WTC11 (cell line): ENCODE results near the gene ARHGAP6. TPM values are rescaled to one million over a fixed set of nuclear protein-coding genes. Genes with fewer than 3 reads are reported as not detected.

Experiments used
- ATAC-seq: fragments of 200-7000 bp; cut with Tn5 transposase; 2 replicates; pipeline ENCODE4 v1.10.0; 2021; ENCODE audit warnings: mild to moderate bottlenecking, moderate library complexity
- CTCF ChIA-PET: fragments of 300-600 bp; sonication (Branson Sonifier 250); formaldehyde crosslinking; loops from one replicate; lab custom pipeline; 2021; ENCODE audit warnings: antibody characterized with exemption; lab: Charles Lee
- POLR2A ChIA-PET: fragments of 350-600 bp; sonication (Branson Sonifier 250); formaldehyde crosslinking; loops from one replicate; lab custom pipeline; 2021; ENCODE audit warnings: antibody characterized with exemption; lab: Charles Lee
- DNase-seq: peaks from one replicate; pipeline ENCODE4 v3.0.0; 2021; ENCODE audit warnings: low spot score
- H3K27ac Mint-ChIP-seq: 2 replicates; pipeline ENCODE4 v1.8.0; 2021; ENCODE audit warnings: mixed read lengths
- H3K27me3 Mint-ChIP-seq: 2 replicates; pipeline ENCODE4 v1.8.0; 2021; ENCODE audit warnings: low read depth, mild to moderate bottlenecking, moderate library complexity, mixed read lengths
- H3K36me3 Mint-ChIP-seq: 2 replicates; pipeline ENCODE4 v1.8.0; 2021; ENCODE audit warnings: mixed read lengths
- H3K4me1 Mint-ChIP-seq: 2 replicates; pipeline ENCODE4 v1.8.0; 2022; ENCODE audit warnings: mixed read lengths
- H3K4me3 Mint-ChIP-seq: 2 replicates; pipeline ENCODE4 v1.8.0; 2021; ENCODE audit warnings: mild to moderate bottlenecking, moderate library complexity, mixed read lengths
- H3K9me3 Mint-ChIP-seq: 2 replicates; pipeline ENCODE4 v1.8.0; 2021; ENCODE audit warnings: mixed read lengths
- ATF1 ChIP-seq: sonication (generic); formaldehyde crosslinking; IDR thresholded peaks from 2 replicates; pipeline ENCODE4 v1.8.1; 2023; ENCODE audit warnings: mild to moderate bottlenecking, moderate library complexity, missing genetic modification reagents
- CBFB ChIP-seq: sonication (generic); formaldehyde crosslinking; IDR thresholded peaks from 2 replicates; pipeline ENCODE4 v1.8.1; 2022; ENCODE audit warnings: mild to moderate bottlenecking, low read depth, missing genetic modification reagents
- CREM ChIP-seq: sonication (generic); formaldehyde crosslinking; IDR thresholded peaks from 2 replicates; pipeline ENCODE4 v1.8.1; 2022; ENCODE audit warnings: mild to moderate bottlenecking, missing genetic modification reagents, moderate library complexity
- ELF4 ChIP-seq: sonication (generic); formaldehyde crosslinking; IDR thresholded peaks from 2 replicates; pipeline ENCODE4 v1.8.1; 2022; ENCODE audit warnings: low read depth, mild to moderate bottlenecking, moderate library complexity, missing genetic modification reagents
- EMX1 ChIP-seq: fragments of 250-450 bp; sonication (Bioruptor Pico); IDR thresholded peaks from 2 replicates; pipeline ENCODE4 v1.8.0; 2021; ENCODE audit warnings: mild to moderate bottlenecking
- HMGA2 ChIP-seq: fragments of 250-450 bp; sonication (Bioruptor Pico); IDR thresholded peaks from 2 replicates; pipeline ENCODE4 v1.4.0; 2021; ENCODE audit warnings: mild to moderate bottlenecking, moderate library complexity
- MXD4 ChIP-seq: fragments of 250-450 bp; sonication (Bioruptor Pico); IDR thresholded peaks from 2 replicates; pipeline ENCODE4 v1.8.0; 2021; ENCODE audit warnings: mild to moderate bottlenecking, moderate library complexity, borderline replicate concordance
- NFE2L1 ChIP-seq: sonication (generic); formaldehyde crosslinking; IDR thresholded peaks from 2 replicates; pipeline ENCODE4 v1.8.1; 2023; ENCODE audit warnings: missing genetic modification reagents
- OVOL2 ChIP-seq: fragments of 250-450 bp; sonication (Bioruptor Pico); IDR thresholded peaks from 2 replicates; pipeline ENCODE4 v1.9.0; 2021; ENCODE audit warnings: mild to moderate bottlenecking, borderline replicate concordance
- RELA ChIP-seq: sonication (generic); formaldehyde crosslinking; IDR thresholded peaks from 2 replicates; pipeline ENCODE4 v1.8.1; 2022; ENCODE audit warnings: missing genetic modification reagents, mild to moderate bottlenecking, borderline replicate concordance
- SMAD3 ChIP-seq: sonication (generic); formaldehyde crosslinking; IDR thresholded peaks from 2 replicates; pipeline ENCODE4 v1.8.0; 2022; ENCODE audit warnings: missing genetic modification reagents, mild to moderate bottlenecking, borderline replicate concordance
- SP1 ChIP-seq: sonication (generic); formaldehyde crosslinking; conservative IDR thresholded peaks from 2 replicates; pipeline ENCODE4 v1.8.1; 2022; ENCODE audit warnings: missing genetic modification reagents
- ZNF121 ChIP-seq: sonication (generic); formaldehyde crosslinking; IDR thresholded peaks from 2 replicates; pipeline ENCODE4 v1.8.0; 2023; ENCODE audit warnings: missing genetic modification reagents
- ZNF317 ChIP-seq: sonication (generic); formaldehyde crosslinking; IDR thresholded peaks from 2 replicates; pipeline ENCODE4 v1.8.1; 2023; ENCODE audit warnings: low read depth, mild to moderate bottlenecking, moderate library complexity, missing genetic modification reagents, borderline replicate concordance
- ZNF423 ChIP-seq: fragments of 250-450 bp; sonication (Bioruptor Pico); IDR thresholded peaks from 2 replicates; pipeline ENCODE4 v2.1.2; 2022; ENCODE audit warnings: mild to moderate bottlenecking, moderate library complexity
- ZNF671 ChIP-seq: fragments of 250-450 bp; sonication (Bioruptor Pico); IDR thresholded peaks from 2 replicates; pipeline ENCODE4 v1.8.0; 2021; ENCODE audit warnings: mild to moderate bottlenecking
- total RNA-seq: library from RNA; stranded (reverse); gene quantifications from 3 replicates; pipeline ENCODE4 v1.2.3, GENCODE V29; 2021
- TF ChIP-seq, protein P1 (sequence below): sonication (generic); formaldehyde crosslinking; IDR thresholded peaks from 2 replicates; pipeline ENCODE4 v1.8.0; 2022; ENCODE audit warnings: mild to moderate bottlenecking, missing genetic modification reagents
- TF ChIP-seq, protein P2 (sequence below): sonication (generic); formaldehyde crosslinking; IDR thresholded peaks from 2 replicates; pipeline ENCODE4 v1.8.1; 2022; ENCODE audit warnings: low read depth, mild to moderate bottlenecking, moderate library complexity, missing genetic modification reagents, borderline replicate concordance
- TF ChIP-seq, protein P3 (sequence below): sonication (generic); formaldehyde crosslinking; IDR thresholded peaks from 2 replicates; pipeline ENCODE4 v1.8.0; 2022; ENCODE audit warnings: mild to moderate bottlenecking, missing genetic modification reagents
- TF ChIP-seq, protein P4 (sequence below): sonication (generic); formaldehyde crosslinking; IDR thresholded peaks from 2 replicates; pipeline ENCODE4 v1.8.0; 2022; ENCODE audit warnings: mild to moderate bottlenecking, missing genetic modification reagents
- TF ChIP-seq, protein P5 (sequence below): fragments of 250-450 bp; sonication (Bioruptor Pico); IDR thresholded peaks from 2 replicates; pipeline ENCODE4 v1.9.0; 2021; ENCODE audit warnings: mild to moderate bottlenecking
- TF ChIP-seq, protein P6 (sequence below): fragments of 250-450 bp; sonication (Bioruptor Pico); conservative IDR thresholded peaks from 2 replicates; pipeline ENCODE4 v1.9.0; 2021; ENCODE audit warnings: mild to moderate bottlenecking
- TF ChIP-seq, protein P7 (sequence below): fragments of 250-450 bp; sonication (Bioruptor Pico); IDR thresholded peaks from 2 replicates; pipeline ENCODE4 v1.8.0; 2021; ENCODE audit warnings: mild to moderate bottlenecking

ARHGAP6 gene
- total RNA-seq, 1 experiment from 2014 or later: 1.0 TPM

DNA sequence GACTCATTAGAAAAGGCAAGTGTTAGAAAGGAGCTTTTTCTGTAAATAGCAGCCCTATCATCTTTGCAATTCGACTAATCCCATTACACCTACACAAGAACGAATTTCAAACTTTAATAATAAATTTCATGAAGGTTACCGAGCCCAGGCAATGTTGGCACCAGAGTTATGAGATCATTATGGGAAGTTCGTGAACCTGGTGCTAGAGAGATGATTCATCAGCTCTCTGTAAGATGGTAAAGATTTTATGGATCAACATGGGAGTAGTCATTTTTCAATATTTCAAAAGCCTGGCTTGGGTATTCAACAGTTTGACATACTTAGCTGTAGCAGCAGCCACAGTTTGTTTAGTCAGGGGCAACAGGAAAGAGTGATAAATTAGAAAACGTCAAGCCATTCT is 336.7 kb downstream of the ARHGAP6 start (continued):
- TF ChIP-seq MXD4 (CRISPR knock-in tag) (no peak), OVOL2 (CRISPR knock-in tag) (no peak), CREM (CRISPR knock-in tag) (no peak), EMX1 (CRISPR knock-in tag) (no peak), ZNF671 (CRISPR knock-in tag) (no peak)
- TF ChIP-seq, protein P1, sequence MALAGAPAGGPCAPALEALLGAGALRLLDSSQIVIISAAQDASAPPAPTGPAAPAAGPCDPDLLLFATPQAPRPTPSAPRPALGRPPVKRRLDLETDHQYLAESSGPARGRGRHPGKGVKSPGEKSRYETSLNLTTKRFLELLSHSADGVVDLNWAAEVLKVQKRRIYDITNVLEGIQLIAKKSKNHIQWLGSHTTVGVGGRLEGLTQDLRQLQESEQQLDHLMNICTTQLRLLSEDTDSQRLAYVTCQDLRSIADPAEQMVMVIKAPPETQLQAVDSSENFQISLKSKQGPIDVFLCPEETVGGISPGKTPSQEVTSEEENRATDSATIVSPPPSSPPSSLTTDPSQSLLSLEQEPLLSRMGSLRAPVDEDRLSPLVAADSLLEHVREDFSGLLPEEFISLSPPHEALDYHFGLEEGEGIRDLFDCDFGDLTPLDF (CRISPR knock-in tag): no peak

DNA sequence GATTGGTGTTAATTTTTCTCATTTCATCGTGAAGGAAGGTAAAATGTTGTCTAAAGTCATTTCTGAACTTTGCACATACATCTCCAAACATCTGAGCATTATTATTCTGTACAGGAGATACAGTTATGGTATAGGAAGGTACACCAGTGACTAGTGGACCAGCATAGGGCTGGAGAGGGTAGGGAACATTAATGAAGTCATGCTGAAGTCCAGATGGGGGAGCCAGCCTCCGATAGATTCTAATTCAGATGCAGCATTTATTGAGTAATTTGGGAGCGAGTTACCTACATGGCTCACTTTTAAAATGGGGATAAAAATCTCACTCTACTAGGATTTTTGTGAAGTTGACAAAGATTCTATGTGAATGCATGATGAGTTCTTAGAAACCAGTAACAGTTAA is 337.6 kb downstream of the ARHGAP6 start:
- POLR2A ChIA-PET: no interaction called here
- Mint-ChIP-seq H3K27ac (no peak overlapping the region), H3K36me3 (no peaks in the 10 kb centered on the region), H3K4me3 (no peak overlapping the region), H3K4me1 (no peaks in the 10 kb centered on the region), H3K9me3 (peaks cover 3% of the 10 kb centered on the region; the same call in 1 of the 2 replicates)
- ATAC-seq: no peak
- DNase-seq: no peak
- TF ChIP-seq NFE2L1 (no peak), ZNF121 (CRISPR knock-in tag) (no peak), ZNF317 (CRISPR knock-in tag) (no peak), ATF1 (CRISPR knock-in tag) (no peak), ELF4 (no peak)
- TF ChIP-seq, protein P2, sequence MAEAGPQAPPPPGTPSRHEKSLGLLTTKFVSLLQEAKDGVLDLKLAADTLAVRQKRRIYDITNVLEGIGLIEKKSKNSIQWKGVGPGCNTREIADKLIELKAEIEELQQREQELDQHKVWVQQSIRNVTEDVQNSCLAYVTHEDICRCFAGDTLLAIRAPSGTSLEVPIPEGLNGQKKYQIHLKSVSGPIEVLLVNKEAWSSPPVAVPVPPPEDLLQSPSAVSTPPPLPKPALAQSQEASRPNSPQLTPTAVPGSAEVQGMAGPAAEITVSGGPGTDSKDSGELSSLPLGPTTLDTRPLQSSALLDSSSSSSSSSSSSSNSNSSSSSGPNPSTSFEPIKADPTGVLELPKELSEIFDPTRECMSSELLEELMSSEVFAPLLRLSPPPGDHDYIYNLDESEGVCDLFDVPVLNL (CRISPR knock-in tag): no peak
- TF ChIP-seq, protein P3, sequence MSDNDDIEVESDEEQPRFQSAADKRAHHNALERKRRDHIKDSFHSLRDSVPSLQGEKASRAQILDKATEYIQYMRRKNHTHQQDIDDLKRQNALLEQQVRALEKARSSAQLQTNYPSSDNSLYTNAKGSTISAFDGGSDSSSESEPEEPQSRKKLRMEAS (CRISPR knock-in tag): no peak
- TF ChIP-seq, protein P4, sequence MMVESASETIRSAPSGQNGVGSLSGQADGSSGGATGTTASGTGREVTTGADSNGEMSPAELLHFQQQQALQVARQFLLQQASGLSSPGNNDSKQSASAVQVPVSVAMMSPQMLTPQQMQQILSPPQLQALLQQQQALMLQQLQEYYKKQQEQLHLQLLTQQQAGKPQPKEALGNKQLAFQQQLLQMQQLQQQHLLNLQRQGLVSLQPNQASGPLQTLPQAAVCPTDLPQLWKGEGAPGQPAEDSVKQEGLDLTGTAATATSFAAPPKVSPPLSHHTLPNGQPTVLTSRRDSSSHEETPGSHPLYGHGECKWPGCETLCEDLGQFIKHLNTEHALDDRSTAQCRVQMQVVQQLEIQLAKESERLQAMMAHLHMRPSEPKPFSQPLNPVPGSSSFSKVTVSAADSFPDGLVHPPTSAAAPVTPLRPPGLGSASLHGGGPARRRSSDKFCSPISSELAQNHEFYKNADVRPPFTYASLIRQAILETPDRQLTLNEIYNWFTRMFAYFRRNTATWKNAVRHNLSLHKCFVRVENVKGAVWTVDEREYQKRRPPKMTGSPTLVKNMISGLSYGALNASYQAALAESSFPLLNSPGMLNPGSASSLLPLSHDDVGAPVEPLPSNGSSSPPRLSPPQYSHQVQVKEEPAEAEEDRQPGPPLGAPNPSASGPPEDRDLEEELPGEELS: no peak
- TF ChIP-seq, all 79 proteins: peak for 0
- peaks cover 3% of the 10 kb centered on the region; the same call in 1 of the 2 replicates for H3K27me3 Mint-ChIP-seq
- CTCF ChIA-PET: no interaction called here

DNA sequence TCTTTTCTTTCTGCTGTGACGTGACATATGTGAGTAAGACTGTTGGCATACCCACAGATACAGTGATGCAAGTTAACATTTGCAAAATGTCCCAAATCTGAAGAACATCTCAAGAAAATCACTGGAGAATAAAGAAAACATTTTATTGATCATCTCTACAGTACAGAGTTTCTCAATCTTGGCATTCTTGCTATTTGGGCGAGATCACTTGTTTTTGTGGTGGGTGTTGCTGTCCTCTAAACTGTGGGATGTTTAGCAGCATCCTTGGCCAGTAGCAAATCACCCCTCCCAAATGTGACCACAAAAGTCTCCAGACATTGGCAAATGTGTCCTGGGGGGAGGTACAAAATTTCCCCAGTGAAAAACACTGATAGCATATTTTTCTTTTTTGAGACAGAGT is 343.7 kb downstream of the ARHGAP6 start:
- ChIA-PET CTCF (no interaction called here), POLR2A (no interaction called here)
- DNase-seq: no peak
- no peak for ATAC-seq
- H3K27ac Mint-ChIP-seq: no peak overlapping the region
- no peaks in the 10 kb centered on the region for H3K36me3 Mint-ChIP-seq
- H3K4me3 Mint-ChIP-seq: no peak overlapping the region
- H3K4me1 Mint-ChIP-seq: no peaks in the 10 kb centered on the region
- H3K9me3 Mint-ChIP-seq: peaks cover 3% of the 10 kb centered on the region; the same call in 1 of the 2 replicates
- no peaks in the 10 kb centered on the region; the same call in 1 of the 2 replicates for H3K27me3 Mint-ChIP-seq
- TF ChIP-seq SP1 (CRISPR knock-in tag): no peak
- no peak for TF ChIP-seq ZNF317 (CRISPR knock-in tag)
- no peak for TF ChIP-seq ZNF423
- TF ChIP-seq SMAD3 (CRISPR knock-in tag): no peak
- TF ChIP-seq, protein P5, sequence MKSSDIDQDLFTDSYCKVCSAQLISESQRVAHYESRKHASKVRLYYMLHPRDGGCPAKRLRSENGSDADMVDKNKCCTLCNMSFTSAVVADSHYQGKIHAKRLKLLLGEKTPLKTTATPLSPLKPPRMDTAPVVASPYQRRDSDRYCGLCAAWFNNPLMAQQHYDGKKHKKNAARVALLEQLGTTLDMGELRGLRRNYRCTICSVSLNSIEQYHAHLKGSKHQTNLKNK: no peak
- no peak for TF ChIP-seq CBFB (CRISPR knock-in tag)
- TF ChIP-seq HMGA2 (CRISPR knock-in tag): no peak
- TF ChIP-seq ATF1 (CRISPR knock-in tag): no peak
- TF ChIP-seq ZNF121 (CRISPR knock-in tag): no peak
- no peak for TF ChIP-seq MXD4 (CRISPR knock-in tag)
- no peak for TF ChIP-seq RELA (CRISPR knock-in tag)
- TF ChIP-seq, protein P6, sequence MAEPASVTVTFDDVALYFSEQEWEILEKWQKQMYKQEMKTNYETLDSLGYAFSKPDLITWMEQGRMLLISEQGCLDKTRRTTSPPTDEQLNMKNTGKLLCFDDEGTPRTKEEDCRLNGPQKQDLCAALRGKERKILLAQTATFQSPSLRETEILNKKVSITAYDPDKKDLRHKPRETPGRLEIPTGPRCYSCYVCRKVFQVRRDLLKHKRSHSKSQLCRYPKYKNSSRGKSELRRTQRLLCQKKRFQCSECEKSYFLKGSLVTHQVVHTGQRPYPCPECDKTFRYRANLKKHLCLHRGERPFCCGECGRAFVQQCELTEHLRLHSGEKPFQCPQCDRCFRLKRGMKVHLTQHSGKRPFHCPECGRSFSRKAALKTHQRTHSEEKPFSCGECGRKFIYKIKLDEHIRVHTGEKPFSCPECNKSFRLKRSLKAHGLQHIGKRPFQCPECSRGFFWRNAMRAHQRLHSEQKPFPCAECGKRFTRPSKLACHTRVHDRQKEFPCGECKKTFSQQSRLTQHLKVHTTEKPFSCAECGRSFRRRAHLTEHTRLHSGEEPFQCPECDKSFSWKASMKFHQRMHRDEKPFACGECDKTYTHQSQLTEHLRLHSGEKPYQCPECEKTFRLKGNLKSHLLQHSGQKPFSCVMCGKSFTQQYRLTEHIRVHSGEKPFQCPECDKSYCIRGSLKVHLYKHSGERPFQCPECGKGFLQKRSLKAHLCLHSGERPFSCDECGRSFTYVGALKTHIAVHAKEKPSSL (CRISPR knock-in tag): no peak
- TF ChIP-seq, protein P7, sequence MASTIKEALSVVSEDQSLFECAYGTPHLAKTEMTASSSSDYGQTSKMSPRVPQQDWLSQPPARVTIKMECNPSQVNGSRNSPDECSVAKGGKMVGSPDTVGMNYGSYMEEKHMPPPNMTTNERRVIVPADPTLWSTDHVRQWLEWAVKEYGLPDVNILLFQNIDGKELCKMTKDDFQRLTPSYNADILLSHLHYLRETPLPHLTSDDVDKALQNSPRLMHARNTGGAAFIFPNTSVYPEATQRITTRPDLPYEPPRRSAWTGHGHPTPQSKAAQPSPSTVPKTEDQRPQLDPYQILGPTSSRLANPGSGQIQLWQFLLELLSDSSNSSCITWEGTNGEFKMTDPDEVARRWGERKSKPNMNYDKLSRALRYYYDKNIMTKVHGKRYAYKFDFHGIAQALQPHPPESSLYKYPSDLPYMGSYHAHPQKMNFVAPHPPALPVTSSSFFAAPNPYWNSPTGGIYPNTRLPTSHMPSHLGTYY: no peak
